ENCODE measurements around the gene SHLD3.

Gene SHLD3

GRCh38 chr5:65663804-65664521, 39.1 kb downstream of the SHLD3 start:
- Histone ChIP-seq H2AFZ (ENCODE audit: low read depth, low read length, severe bottlenecking) (no peak overlapping the region), H3K27me3 (ENCODE audit: low read length) (no peaks in the 10 kb centered on the region), H3K4me2 (ENCODE audit: low read depth, low read length, poor library complexity, severe bottlenecking) (no peak overlapping the region), H3K9ac (ENCODE audit: low read length) (no peak overlapping the region), H3K27ac (ENCODE audit: low read depth, low read length) (no peak overlapping the region), H3K9me2 (replicated peaks; ENCODE audit: insufficient read depth, low read length) (no peaks in the 10 kb centered on the region), H3K4me3 (ENCODE audit: insufficient read depth, low read length, poor library complexity, severe bottlenecking) (no peak overlapping the region), H4K20me1 (ENCODE audit: low read depth, low read length) (no peaks in the 10 kb centered on the region), H3K9me3 (ENCODE audit: insufficient read depth, low read length) (no peaks in the 10 kb centered on the region), H3K79me2 (ENCODE audit: insufficient read depth, low read length) (no peaks in the 10 kb centered on the region), H3K36me3 (ENCODE audit: low read length) (peaks cover 11% of the 10 kb centered on the region; the same call in 1 of the 2 replicates), H3F3A (ENCODE audit: insufficient read depth) (0 out of 2 replicates have a peak, but pooled peaks cover 4% of the 10 kb centered on the region)
- TF ChIP-seq, protein P1, sequence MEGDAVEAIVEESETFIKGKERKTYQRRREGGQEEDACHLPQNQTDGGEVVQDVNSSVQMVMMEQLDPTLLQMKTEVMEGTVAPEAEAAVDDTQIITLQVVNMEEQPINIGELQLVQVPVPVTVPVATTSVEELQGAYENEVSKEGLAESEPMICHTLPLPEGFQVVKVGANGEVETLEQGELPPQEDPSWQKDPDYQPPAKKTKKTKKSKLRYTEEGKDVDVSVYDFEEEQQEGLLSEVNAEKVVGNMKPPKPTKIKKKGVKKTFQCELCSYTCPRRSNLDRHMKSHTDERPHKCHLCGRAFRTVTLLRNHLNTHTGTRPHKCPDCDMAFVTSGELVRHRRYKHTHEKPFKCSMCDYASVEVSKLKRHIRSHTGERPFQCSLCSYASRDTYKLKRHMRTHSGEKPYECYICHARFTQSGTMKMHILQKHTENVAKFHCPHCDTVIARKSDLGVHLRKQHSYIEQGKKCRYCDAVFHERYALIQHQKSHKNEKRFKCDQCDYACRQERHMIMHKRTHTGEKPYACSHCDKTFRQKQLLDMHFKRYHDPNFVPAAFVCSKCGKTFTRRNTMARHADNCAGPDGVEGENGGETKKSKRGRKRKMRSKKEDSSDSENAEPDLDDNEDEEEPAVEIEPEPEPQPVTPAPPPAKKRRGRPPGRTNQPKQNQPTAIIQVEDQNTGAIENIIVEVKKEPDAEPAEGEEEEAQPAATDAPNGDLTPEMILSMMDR (IDR thresholded peaks at IDR 0.05; ENCODE audit: insufficient read depth, low read length, poor library complexity, severe bottlenecking) = no peak
- TF ChIP-seq EZH2phosphoT487 (conservative IDR thresholded peaks at IDR 0.05; ENCODE audit: low read length) = no peak

DNA sequence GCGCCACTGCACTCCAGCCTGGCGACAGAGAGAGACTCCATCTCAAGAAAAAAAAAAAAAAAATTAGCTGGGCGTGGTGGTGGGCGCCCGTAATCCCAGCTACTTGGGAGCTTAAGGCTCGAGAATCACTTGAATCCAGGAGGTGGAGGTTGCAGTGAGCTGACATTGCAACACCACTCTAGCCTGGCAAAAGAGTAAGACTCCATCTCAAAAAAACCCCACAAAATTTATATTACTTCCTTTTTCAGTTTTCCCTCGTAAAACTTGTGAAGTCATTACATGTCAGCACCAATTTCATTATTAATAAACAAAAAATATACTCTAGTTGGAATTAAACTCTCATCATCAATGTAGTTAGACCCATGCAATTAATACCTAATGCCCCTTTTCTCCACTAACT, 43.9 kb downstream of the SHLD3 start:
- Histone ChIP-seq H3K9ac (ENCODE audit: low read length) (no peak overlapping the region), H3K4me2 (ENCODE audit: low read depth, low read length, poor library complexity, severe bottlenecking) (no peak overlapping the region), H3F3A (ENCODE audit: insufficient read depth) (peaks cover 11% of the 10 kb centered on the region; the same call in 1 of the 2 replicates), H3K27ac (ENCODE audit: low read depth, low read length) (no peak overlapping the region), H3K36me3 (ENCODE audit: low read length) (peaks cover 11% of the 10 kb centered on the region; the same call in 1 of the 2 replicates), H4K20me1 (ENCODE audit: low read depth, low read length) (no peaks in the 10 kb centered on the region), H3K4me3 (ENCODE audit: insufficient read depth, low read length, poor library complexity, severe bottlenecking) (no peak overlapping the region), H3K9me3 (ENCODE audit: insufficient read depth, low read length) (no peaks in the 10 kb centered on the region), H3K27me3 (ENCODE audit: low read length) (no peaks in the 10 kb centered on the region), H3K79me2 (ENCODE audit: insufficient read depth, low read length) (no peaks in the 10 kb centered on the region), H3K9me2 (replicated peaks; ENCODE audit: insufficient read depth, low read length) (no peaks in the 10 kb centered on the region), H2AFZ (ENCODE audit: low read depth, low read length, severe bottlenecking) (no peak overlapping the region)
- TF ChIP-seq, protein P1 (IDR thresholded peaks at IDR 0.05; ENCODE audit: insufficient read depth, low read length, poor library complexity, severe bottlenecking) = no peak
- no peak for TF ChIP-seq EZH2phosphoT487 (conservative IDR thresholded peaks at IDR 0.05; ENCODE audit: low read length)

- no peak overlapping the region for H3K27ac ChIP-seq (ENCODE audit: low read depth, low read length)
- no peaks in the 10 kb centered on the region for H3K36me3 ChIP-seq (ENCODE audit: low read length)
Measured at GRCh38 chr5:65672796-65673195, 48.0 kb downstream of the SHLD3 start.

More at GRCh38 chr5:65672796-65673195, 48.0 kb downstream of the SHLD3 start:
- Histone ChIP-seq H3K27me3 (ENCODE audit: low read length) (no peaks in the 10 kb centered on the region), H3K4me2 (ENCODE audit: low read depth, low read length, poor library complexity, severe bottlenecking) (no peak overlapping the region), H3K9me2 (replicated peaks; ENCODE audit: insufficient read depth, low read length) (no peaks in the 10 kb centered on the region), H3K79me2 (ENCODE audit: insufficient read depth, low read length) (no peaks in the 10 kb centered on the region), H3K9ac (ENCODE audit: low read length) (no peak overlapping the region), H3K9me3 (ENCODE audit: insufficient read depth, low read length) (no peaks in the 10 kb centered on the region), H4K20me1 (ENCODE audit: low read depth, low read length) (no peaks in the 10 kb centered on the region), H2AFZ (ENCODE audit: low read depth, low read length, severe bottlenecking) (no peak overlapping the region), H3K4me3 (ENCODE audit: insufficient read depth, low read length, poor library complexity, severe bottlenecking) (no peak overlapping the region), H3F3A (ENCODE audit: insufficient read depth) (peaks cover 8% of the 10 kb centered on the region; the same call in 1 of the 2 replicates)
- TF ChIP-seq, protein P1 (IDR thresholded peaks at IDR 0.05; ENCODE audit: insufficient read depth, low read length, poor library complexity, severe bottlenecking) = no peak
- no peak for TF ChIP-seq EZH2phosphoT487 (conservative IDR thresholded peaks at IDR 0.05; ENCODE audit: low read length)

All from SU-DHL-6 (cell line).